GM19455 (cell line): ENCODE results near the gene CCDC68.

Experiments used
- ATAC-seq: cut with Tn5 transposase; IDR thresholded peaks from one replicate; pipeline ENCODE4 v1.9.1; 2021; ENCODE audit not compliant: unreplicated experiment

Gene CCDC68

DNA sequence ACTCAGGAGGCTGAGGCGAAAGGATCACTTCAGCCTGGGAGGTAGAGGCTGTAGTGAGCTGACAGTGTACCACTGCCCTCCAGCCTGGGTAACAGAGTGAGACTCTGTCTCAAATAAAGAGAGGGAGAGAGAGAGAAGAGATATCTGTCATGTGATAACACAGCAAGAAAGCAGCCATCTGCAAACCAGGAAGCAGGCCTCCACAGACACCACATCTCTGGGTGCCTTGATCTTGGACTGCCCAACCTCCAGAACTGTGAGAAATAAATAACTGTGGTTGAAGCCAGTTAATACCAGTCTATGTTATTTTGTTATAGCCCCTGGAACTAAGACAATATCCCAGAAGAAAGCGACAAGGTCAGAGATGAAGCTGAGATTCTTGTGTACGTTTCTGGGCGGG lies 2.6 kb upstream of the CCDC68 start:
- ATAC-seq: no peak

- no peak for ATAC-seq
Measured at GRCh38 chr18:54961016-54961423, 1.8 kb upstream of the CCDC68 start.

GRCh38 chr18:54960197-54960596 lies 936 bp upstream of the CCDC68 start:
- no peak for ATAC-seq

DNA sequence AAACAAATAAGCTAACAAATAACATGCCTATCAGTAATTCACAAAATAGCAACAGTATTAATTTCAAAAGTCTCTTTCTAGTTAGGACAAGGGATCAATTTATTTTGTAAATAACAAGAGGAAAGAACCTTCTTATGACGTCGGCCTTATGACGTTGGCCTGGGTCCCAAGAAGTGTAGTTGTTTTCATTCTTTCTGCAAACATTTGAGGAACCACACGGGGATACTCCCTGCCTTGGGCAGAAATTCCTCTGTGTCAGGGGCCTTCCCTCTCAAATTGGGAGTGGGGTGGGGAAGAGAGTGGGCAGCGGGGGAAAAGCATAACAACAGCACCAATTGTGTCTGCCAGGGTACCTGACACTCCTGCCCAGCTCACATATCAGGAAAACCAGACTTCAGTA lies 1.3 kb downstream of the CCDC68 start:
- ATAC-seq: no peak

DNA sequence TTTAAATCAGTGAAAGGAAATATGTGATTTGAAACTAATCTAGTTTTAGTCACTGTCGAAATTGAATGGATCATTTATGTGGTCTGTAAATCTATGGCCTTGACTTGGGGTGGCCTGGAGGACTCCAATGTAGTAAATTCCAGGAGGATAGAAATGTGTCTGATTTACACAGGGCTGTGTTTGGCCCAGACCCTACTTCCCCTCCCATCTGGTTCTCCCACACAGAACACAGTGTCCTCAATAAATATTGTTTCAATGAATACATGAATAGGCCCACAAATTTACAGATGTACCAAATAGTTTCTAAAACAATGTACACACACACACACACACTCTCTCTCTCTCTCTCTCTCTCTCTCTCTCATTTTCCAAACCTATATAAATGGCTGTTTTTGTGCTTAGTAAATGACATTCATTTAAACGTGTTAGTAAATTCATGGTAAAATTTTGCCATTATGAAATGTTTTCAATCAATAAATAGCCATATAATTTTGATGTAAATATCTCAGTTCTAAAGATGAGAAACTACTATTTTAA lies 1.9 kb downstream of the CCDC68 start:
- ATAC-seq: no peak

DNA sequence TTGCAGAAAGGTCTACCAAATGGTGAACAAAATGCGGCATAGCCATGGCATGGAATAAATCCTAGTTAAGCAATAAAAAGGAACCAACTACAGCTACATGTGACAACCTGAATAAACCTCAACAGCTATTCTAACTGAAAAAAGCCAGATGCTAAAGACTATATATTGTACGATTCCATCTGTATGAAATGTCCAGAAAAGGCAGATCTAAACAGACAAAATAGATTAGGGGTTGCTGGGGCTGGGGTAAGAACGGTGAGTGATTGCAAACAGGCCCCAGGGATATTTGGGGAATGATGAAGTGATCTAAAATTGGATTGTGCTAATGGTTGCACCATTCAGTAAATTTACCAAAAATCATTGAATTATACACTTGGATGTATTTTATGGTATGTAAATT lies 2.8 kb downstream of the CCDC68 start:
- ATAC-seq: no peak

GRCh38 chr18:54952026-54952425 lies 7.2 kb downstream of the CCDC68 start:
- ATAC-seq: no peak

- no peak for ATAC-seq
Measured at GRCh38 chr18:54950221-54950620, 9.0 kb downstream of the CCDC68 start.

- no peak for ATAC-seq
Measured at GRCh38 chr18:54949588-54949987, 9.7 kb downstream of the CCDC68 start.

DNA sequence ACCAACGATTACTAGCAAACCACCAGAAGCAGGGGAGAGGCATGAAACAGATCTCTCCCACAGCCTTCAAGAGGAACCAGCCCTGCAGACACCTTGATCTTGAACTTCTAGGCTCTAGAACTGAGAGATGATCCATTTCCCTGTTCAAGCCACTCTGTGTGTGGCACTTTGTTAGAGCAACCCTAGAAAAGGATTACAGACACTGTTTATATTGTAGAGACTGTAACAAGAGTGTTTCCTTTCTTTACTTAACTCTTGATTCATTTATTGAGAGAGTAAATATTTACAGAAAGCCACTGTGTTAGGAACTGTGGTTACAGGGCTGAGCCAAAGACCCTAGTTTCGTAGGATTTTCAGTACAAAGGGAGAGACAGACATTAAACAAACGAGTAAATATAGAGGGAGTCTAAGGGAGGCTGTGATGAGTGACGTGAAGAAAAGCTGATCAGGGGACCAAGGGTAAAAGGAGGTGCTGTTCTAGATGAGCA lies 10.9 kb downstream of the CCDC68 start:
- no peak for ATAC-seq

- ATAC-seq: no peak
Measured at GRCh38 chr18:54947091-54947490, 12.2 kb downstream of the CCDC68 start.

DNA sequence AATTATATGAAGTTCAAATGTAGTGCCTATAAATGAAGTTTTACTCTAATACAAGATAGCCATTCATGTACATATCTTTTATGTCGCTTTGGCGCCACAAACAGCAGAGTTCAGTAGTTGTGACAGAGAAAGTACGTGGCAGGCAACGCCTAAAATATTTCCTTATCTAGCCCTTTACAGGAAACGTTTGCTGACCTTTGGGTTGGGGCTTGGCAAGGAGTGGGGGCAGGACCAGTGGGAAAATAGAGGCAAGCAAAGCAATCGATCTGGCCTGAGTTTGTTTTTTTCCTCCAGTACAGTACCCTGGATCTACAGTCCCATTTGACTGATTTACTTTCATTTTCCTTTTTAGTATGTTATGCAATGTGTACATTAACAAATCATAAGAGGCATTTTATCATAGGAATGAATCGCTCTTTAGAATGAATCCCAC lies 13.1 kb downstream of the CCDC68 start:
- no peak for ATAC-seq

DNA sequence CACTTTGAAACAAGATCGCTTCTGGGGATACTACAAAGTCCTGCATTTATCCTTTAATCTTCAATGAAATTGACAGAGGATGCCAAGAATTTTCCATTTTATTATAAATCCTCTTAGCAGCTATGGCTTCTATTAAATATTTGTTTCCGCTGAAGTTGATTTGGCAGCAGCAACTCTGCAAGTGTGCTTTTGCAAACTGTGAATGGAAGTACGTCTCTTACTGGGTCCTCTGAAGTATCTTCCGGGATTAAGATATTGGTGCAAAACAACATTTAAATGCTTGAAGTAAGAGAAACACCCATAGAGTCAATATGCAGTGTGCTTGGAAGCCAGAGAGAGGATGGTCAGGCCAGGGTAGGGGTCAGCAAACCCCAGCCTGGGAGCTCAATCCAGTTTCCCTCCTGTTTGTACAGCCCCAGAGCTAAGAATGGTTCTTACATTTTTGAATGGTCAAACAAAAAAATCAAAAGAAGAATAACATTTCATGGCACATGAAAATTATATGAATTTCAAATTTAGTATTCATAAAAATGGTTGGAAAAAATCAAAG lies 13.6 kb downstream of the CCDC68 start:
- no peak for ATAC-seq

- no peak for ATAC-seq
Measured at GRCh38 chr18:54942569-54942968, 16.7 kb downstream of the CCDC68 start.

GRCh38 chr18:54942144-54942543 lies 17.1 kb downstream of the CCDC68 start:
- no peak for ATAC-seq

GRCh38 chr18:54939361-54939917 lies 19.8 kb downstream of the CCDC68 start:
- ATAC-seq: no peak

DNA sequence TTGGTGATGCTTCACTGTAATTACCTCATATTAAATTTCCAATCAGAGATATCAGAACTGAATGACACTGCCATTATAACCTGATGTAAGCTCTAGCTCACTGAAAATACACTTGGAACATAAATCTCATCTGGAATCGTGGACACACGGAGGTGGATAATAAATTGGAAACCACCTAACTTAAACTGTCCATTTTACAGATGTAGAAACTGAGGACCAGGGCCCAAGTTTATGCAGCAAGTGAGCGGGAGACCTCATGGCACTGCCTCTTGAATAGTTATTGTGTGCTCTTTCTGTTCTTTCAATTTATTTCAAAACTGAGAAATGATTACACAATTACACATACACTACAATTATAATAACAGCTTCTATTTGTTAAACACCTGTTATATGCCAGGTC lies 20.8 kb downstream of the CCDC68 start:
- ATAC-seq: no peak

DNA sequence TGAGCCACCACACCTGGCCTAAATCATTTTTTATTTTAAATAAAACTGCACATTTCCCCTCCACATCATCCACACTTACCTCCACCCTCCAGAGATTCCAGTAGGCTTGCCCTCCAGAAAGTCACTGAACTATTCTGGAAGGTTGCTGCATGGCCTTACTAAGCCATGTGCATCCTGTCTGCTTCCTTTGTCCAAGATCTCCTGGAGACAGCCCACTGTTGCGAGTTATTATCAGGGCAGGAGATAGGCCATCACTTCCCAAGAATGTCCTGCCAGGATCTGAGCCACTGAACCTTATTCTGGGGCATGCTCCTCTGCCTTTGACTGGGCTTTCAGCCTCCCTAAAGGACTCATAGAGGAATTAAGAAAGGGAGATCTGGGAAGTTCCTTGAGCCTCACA lies 26.8 kb downstream of the CCDC68 start:
- no peak for ATAC-seq

- ATAC-seq: no peak
Measured at GRCh38 chr18:54931152-54931551, 28.1 kb downstream of the CCDC68 start.

DNA sequence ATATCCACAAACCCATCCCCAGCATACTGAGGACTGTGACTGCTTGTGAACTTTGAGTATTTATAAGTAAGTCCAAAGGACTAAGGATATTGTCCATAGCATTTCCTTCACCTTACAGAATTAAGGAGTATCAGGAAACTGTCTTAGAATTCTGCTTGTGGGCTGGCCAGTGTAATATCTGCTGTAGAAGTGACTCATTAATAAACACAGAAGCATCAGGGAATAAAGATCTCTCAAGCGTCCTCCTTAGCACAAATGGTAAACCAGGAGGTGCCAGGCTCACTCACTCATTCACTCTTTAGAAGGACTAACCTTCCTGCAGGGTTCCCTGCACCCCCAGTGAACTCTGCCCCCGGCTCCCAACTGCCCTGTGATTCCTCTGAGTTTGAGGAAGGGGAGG lies 31.0 kb downstream of the CCDC68 start:
- ATAC-seq: no peak

- ATAC-seq: no peak
Measured at GRCh38 chr18:54926593-54927325, 32.5 kb downstream of the CCDC68 start.

DNA sequence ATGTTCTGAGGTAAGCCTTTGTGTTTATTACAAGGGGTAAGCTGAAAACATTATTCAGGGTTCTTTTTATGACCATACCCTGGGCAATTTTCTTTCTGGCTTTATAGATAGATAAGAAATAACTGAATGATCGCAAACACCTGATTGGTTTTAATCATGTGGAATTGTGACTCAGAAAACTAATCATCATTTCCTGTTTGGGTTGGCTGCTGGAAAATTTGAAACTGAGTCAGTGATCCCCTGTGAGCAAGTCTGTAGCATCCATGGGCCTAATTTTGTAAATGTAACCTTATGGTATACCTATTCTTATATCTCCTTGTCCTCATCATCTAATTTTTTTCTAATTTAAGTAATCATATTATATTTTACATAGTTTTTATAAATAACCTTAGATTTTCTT lies 34.3 kb downstream of the CCDC68 start:
- ATAC-seq: no peak
